ENCODE measurements around the gene TIMELESS. TPM values are rescaled to one million over a fixed set of nuclear protein-coding genes. Genes with fewer than 3 reads are reported as not detected.

Gene TIMELESS
- total RNA-seq, 4 donors from 2014 or later = 2.1 to 19.4 (median 5.6) TPM

DNA sequence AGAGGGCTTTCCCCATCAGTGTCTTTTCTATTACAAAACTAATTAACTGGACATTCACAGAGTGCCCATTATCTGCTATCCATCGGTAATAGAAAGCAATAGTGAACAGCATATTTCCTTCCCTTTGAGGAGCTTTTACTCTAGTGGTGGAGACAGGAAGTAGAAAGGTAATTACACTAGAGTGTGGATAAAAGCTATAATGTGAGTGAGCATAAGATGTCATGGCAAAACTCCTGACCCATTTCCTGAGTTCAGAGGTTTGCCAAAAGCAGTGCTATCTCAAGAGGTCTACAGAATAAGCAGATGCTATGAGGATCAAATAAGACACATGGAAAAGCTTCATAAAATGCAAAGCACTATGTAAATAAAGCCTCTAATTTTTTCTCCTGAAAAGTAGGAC is 24.0 kb downstream of the TIMELESS start:
- no peaks in the 10 kb centered on the region for H3K4me1 ChIP-seq
- H3K4me3 ChIP-seq = no peak overlapping the region
- no peak overlapping the region for H3K27ac ChIP-seq
- intact Hi-C loops (cut with DNase I; ENCODE audit: low total_unique reads) = no loop called here
- no peaks in the 10 kb centered on the region for H3K9me3 ChIP-seq
- no peaks in the 10 kb centered on the region for H3K27me3 ChIP-seq
- DNase-seq = no peak
- no peaks in the 10 kb centered on the region for H3K36me3 ChIP-seq
- TF ChIP-seq POLR2A (IDR thresholded peaks at IDR 0.05) = no peak
- TF ChIP-seq, protein P1, sequence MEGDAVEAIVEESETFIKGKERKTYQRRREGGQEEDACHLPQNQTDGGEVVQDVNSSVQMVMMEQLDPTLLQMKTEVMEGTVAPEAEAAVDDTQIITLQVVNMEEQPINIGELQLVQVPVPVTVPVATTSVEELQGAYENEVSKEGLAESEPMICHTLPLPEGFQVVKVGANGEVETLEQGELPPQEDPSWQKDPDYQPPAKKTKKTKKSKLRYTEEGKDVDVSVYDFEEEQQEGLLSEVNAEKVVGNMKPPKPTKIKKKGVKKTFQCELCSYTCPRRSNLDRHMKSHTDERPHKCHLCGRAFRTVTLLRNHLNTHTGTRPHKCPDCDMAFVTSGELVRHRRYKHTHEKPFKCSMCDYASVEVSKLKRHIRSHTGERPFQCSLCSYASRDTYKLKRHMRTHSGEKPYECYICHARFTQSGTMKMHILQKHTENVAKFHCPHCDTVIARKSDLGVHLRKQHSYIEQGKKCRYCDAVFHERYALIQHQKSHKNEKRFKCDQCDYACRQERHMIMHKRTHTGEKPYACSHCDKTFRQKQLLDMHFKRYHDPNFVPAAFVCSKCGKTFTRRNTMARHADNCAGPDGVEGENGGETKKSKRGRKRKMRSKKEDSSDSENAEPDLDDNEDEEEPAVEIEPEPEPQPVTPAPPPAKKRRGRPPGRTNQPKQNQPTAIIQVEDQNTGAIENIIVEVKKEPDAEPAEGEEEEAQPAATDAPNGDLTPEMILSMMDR (IDR thresholded peaks at IDR 0.05) = no peak

DNA sequence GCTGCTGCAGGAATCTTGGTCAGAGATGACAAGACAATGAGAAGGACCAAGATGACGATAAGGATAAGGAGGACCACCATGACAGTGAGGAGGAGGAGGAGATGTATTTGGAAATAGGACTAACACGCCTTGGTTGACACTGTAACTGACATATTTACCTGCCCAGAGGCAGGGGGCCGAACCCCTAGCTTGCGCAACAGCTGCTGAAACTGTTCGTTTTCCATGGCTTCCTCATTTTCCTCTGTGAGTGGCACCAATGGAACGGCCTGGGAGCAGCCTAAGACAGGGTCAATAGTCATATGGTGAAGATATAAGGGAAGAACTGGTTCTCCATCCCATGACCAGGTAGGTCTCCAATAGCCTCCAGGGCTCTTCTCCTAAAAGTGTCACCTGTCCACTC is 28.8 kb downstream of the TIMELESS start:
- H3K36me3 ChIP-seq = no peaks in the 10 kb centered on the region
- H3K27me3 ChIP-seq = no peaks in the 10 kb centered on the region
- H3K4me1 ChIP-seq = no peaks in the 10 kb centered on the region
- no peak overlapping the region for H3K4me3 ChIP-seq
- no peak overlapping the region for H3K27ac ChIP-seq
- no peaks in the 10 kb centered on the region for H3K9me3 ChIP-seq
- intact Hi-C loops (cut with DNase I; ENCODE audit: low total_unique reads) = no loop called here
- DNase-seq = no peak
- TF ChIP-seq, protein P1 (IDR thresholded peaks at IDR 0.05) = no peak
- TF ChIP-seq POLR2A (IDR thresholded peaks at IDR 0.05) = no peak

DNA sequence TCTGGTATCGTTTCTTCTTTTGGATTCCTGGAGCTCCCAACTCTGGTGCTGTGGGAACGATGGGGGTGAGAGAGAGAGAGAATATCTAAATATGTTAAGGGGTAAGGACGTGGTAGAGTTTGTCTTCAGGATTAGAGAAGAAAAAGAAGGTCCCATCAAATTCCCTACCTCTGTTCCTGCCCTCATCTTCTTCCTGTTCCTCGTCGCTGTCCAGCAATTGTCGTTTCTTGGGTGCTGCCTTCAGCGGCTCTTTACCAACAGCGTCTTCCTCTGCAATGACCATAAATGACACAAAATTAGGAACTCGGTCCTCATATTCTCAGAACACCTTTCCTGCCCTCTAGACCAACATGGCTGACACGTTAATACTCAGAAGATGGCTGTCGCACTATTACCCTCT is 31.5 kb downstream of the TIMELESS start:
- no peak for DNase-seq
- Histone ChIP-seq H3K4me3 (no peak overlapping the region), H3K27me3 (no peaks in the 10 kb centered on the region), H3K9me3 (no peaks in the 10 kb centered on the region), H3K27ac (no peak overlapping the region), H3K4me1 (no peaks in the 10 kb centered on the region), H3K36me3 (no peaks in the 10 kb centered on the region)
- no peak for TF ChIP-seq POLR2A (IDR thresholded peaks at IDR 0.05)
- intact Hi-C loops (cut with DNase I; ENCODE audit: low total_unique reads) = no loop called here

DNA sequence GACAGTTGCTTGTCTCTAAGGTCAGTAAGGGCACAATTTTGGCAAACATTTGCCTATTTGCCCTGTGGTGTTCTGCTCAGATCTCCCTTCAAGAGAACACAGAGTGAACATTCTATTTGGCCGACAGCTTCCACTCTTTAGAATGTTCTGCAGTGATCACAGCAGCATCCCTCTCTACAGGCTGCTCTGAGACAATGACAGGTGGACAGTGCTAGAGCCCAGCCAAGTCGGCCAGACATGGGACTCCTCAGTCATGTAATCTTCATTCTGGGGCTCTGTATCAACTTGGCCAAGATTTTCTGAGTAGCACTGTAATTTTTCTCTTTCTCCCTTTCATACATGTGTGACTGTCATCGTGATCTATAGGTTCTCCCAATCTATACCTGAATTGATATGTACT is 34.8 kb downstream of the TIMELESS start:
- Histone ChIP-seq H3K36me3 (no peaks in the 10 kb centered on the region), H3K9me3 (no peaks in the 10 kb centered on the region), H3K27ac (no peak overlapping the region), H3K4me1 (no peaks in the 10 kb centered on the region), H3K27me3 (no peaks in the 10 kb centered on the region), H3K4me3 (no peak overlapping the region)
- no peak for TF ChIP-seq POLR2A (IDR thresholded peaks at IDR 0.05)
- TF ChIP-seq, protein P1 (IDR thresholded peaks at IDR 0.05) = no peak
- intact Hi-C loops (cut with DNase I; ENCODE audit: low total_unique reads) = no loop called here
- DNase-seq = no peak

DNA sequence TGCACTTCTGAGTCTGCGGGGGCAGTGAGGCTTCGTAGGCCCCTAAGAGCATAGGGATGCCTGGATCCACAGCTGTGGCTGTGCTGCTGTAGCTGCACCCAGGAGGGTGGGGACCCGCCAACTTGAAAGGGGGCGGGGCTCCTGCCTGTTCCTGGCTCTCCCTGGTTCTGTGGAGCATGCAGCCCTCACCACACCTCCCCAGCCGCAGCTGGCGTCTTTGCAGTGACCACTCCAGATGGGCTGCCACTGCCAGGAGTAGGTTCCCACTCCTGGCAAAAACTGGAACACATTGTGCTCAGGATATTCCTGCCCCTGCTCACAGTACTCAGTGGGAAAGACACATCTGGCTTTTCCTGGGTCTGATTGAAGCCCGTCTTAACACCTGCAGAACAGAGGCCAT is 35.8 kb downstream of the TIMELESS start:
- Histone ChIP-seq H3K9me3 (no peaks in the 10 kb centered on the region), H3K4me1 (no peaks in the 10 kb centered on the region), H3K27ac (no peak overlapping the region), H3K36me3 (no peaks in the 10 kb centered on the region), H3K4me3 (no peak overlapping the region), H3K27me3 (no peaks in the 10 kb centered on the region)
- DNase-seq = no peak
- TF ChIP-seq POLR2A (IDR thresholded peaks at IDR 0.05) = no peak
- TF ChIP-seq, protein P1 (IDR thresholded peaks at IDR 0.05) = no peak
- intact Hi-C loops (cut with DNase I; ENCODE audit: low total_unique reads) = no loop called here
